GM21529 (cell line): ENCODE results near the gene ABCB11.
A peak's percentile ranks its signal among the peaks of the same experiment; 100 is the strongest.
"Not testable (repeated sequence)": the region's sequence is repeated elsewhere in the genome, so short reads cannot be mapped to it uniquely, and the experiment has no call there.

Source experiments
- ATAC-seq: cut with Tn5 transposase; IDR thresholded peaks from one replicate; pipeline ENCODE4 v1.9.1; 2021; ENCODE audit not compliant: unreplicated experiment

ABCB11 gene

DNA sequence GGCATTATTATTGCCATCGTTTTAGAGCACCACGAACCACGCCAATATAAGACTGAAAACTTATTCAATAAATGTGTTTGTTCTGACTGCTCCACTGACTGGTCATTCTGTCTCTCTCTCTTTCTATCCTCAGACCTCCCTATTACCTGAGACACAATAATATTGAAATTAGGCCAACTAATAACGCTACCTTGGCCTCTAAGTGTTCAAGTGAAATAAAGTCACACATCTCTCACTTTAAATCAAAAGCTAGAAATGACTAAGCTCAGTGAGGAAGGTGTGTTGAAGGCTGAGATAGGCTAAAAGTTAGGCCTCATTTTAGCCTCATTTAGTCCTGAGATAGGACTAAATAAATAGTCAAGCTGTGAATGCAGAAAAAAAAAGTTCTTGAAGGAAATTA, 91.2 kb downstream of the ABCB11 start:
- peak; percentile 82 for ATAC-seq

DNA sequence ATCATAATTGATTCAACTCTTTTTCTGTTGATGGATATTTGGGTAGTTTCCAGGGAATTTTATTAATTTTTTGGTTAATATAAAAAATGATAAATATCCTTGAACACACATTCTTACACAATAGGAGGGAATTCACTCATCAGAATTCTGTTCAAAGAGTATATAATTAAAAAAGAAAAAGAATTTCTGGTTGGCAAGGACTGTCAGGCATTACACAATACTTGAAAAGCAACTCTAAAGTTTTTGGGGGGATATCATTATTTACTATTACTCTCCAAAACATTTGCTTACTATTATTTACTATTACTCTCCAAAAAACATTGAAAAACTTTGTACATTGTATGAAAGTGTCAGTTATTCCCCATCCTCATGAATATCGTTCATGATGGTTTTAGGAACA, 92.1 kb downstream of the ABCB11 start:
- ATAC-seq = no peak

DNA sequence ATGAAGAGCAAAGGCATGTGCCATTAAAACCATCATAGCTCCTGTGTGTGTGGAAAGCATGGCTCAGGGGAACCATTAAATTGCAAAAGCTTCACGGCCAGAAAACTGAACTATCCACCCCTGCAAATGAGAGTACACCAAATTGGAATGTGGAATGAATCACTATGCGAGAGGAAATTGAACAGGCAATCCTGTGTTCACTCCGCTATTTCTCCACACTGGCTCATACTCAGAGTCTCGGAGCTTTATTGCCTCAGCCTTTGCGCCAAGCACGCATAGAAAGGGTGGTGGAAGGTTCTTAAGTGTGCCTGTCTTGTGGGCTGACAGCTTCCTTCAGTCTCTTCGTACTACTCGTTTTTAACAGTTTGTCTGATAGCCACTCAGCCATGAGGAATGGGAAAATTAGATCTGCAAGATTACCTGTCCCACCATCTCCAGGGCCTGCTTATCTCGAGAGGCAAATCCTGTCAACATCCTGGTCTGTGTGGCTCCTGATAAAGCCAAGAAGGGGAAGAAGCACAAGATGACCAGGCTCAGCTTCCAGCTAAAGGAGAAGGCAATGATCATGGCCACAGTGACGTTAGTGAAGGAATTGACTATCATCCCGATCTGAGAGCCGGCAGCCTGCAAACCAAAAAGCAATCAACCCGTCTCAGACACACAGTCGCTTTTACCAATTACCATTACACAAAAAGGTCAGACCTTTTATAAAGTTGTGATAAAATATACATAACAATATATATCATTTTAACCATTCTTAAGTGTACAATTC, 95.1 kb downstream of the ABCB11 start:
- ATAC-seq = no peak

DNA sequence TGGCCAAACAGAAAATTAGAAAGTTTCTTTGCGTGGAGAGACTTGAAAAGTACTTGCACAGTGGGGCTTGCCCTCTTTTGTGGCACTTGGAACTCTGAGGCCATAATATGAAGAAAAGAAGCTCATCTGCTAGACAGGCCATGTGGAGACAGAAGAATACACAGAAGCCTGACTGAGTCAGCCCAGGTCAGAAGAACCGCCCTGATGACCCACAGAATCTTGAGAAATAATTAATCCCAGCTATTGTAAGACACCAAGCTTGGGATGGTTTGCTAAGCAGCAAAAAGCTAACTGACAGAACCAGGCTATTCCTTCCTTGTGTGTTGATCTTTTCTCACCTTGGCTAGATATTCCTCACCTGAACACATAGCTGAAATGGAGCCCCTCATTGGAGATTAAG, 96.3 kb downstream of the ABCB11 start:
- no peak for ATAC-seq

DNA sequence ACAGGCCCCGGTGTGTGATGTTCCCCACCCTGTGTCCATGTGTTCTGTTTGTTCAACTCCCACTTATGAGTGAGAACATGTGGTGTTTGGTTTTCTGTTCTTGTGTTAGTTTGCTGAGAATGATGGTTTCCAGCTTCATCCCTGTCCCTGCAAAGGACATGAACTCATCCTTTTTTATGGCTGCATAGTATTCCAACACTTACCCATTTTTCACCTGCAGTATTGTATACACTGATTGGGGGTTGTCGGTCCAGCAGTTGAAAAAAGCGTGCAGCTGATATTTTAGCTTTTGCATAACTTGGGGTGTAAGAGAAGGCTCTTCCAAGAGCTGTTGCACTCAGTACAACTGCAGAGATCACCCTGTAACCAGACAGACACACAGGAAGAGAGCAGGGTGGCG, 99.0 kb downstream of the ABCB11 start:
- ATAC-seq = not testable (repeated sequence)

DNA sequence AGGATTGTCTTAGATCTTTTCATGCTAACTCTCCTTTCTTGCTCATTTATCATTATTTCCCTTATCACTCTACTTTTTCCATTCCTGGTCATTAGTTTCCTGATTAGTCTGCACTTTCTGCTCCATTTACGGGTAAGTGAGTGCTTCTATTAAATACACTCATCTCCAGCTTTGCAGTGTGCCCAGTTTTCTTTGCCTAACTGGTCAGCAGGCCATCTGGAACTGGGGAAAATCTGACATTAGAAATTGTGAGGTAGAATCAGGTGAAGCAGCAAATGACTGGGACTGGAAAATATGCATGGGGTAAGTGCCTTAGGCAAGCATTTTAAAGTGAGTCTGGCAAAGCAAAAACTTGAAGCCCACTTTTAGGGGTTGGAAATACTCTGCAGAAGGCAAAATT, 100.9 kb downstream of the ABCB11 start:
- no peak for ATAC-seq

DNA sequence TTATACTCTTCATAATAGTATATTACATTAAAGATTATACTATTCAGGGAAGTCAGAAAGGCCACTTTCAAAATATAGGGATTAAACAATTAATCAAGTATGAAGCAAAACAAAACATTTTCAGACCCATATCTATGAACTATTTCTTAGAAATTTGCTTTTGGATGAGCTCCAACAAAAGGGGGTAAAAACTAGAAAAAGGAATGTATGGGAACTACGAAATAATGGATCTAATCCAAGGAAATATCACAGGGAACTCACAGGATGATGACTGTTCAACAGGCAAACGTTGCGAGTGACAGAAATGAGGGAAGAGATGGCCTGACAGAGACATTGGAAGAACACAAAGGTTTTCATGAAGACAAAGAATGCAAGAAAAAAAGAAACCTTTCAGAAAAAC, 102.1 kb downstream of the ABCB11 start:
- ATAC-seq = no peak

DNA sequence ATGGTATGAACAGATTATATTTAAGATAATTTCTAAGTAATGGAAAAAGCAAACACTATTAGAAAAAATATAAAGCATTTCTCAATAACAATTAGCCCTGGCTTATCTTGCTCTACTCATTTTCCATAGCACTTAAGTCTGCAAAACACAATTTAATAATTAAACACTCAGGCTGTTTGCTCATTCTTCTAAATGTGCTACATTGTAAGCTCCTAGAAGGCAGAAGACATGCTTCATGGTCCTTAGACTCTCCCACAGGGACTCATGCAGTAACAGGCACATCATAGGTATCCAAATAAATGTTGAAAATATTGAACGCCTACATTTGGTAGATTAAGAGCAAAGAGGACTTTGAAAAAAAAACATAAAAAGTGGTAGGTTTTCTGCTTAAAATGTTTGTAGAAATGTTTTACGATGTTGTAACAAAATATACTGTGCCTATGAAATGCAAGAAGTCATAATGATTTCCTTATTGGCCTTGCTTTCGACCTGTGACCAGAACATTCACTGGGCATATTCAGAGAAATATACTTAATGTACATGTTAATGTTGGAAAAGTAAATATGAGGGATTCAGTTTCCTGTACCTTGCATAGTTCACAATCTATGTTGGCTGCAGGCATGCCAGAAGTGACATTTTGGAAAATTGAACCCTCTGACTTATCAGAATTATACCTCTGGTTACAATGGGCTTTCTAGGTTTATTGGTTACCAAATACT, 102.9 kb downstream of the ABCB11 start:
- ATAC-seq = no peak

DNA sequence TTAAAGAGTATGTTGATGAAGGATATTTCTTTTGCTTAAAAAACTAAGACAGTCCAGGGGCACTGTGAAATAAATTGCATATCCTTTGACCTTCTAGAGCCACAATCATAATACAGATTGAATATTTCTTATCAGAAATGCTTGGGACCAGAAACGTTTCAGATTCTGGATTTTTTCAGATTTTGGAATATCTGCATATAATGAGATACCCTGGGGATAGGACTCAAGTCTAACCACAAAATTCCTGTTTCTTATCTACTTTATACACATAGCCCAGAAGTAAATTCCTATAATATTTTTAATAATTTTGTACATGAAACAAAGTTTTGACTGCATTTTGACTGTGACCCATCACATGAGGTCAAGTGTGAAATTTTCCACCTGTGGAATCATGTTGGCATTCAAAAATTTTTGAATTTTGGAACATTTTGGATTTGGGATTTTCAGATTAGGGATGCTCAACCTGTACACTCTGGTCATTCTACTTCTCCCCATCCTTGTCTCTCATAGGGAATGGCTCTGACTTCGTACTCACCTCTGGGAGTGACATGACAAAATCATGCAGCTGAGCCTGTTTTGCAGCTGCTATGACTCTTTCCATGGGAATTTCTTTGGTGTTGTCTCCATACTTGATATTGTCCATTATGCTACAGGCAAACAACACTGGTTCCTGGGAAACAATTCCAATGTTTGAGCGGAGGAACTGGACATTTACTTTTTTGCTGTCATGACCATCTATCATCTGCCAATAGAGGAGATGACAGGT, 104.3 kb downstream of the ABCB11 start:
- no peak for ATAC-seq

DNA sequence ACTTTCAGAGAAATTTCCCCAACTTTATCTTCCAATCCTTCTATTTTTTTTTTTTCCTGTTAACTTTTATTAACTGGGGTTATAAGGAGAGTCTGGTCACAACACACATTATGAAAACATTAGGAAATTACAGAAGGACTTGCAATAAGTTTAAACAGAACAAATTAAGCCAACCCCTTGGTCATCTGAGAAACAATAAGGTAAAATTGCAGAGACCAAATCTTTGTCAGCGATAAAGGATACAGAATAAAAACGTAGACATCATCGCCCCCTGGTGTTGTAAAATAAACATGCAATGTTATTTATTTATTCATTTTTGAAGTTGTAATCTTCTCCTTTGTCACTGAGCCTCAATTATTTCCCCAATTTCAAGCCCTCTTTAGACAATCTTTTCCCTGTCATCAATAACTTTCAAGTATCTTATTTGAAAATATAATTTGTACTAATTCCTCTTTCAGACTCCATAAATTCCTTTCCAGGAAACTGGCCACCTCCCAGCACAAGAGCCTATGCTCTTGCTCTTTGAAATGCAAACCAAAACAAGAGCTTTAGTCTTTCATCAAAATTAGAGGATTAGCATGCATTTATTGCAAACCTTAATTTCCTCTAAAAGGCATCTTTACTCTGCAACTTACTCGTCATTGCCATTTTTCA, 110.5 kb downstream of the ABCB11 start:
- no peak for ATAC-seq

DNA sequence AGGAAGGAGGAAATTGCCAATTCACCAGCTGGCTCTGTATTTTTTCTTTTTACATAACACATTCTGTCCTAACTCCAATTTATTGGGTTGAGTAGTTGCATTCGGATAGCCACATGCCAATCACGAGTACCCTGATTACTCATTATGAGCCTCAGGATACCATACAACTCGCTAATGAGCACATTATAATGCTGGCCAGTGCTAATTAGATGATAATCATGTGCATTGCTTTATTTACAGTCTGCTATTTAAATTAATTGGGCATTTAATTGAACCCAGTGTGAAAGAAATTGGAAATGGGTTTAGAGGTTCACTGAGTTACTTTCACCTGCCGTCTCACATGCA, 114.8 kb downstream of the ABCB11 start:
- ATAC-seq = no peak

DNA sequence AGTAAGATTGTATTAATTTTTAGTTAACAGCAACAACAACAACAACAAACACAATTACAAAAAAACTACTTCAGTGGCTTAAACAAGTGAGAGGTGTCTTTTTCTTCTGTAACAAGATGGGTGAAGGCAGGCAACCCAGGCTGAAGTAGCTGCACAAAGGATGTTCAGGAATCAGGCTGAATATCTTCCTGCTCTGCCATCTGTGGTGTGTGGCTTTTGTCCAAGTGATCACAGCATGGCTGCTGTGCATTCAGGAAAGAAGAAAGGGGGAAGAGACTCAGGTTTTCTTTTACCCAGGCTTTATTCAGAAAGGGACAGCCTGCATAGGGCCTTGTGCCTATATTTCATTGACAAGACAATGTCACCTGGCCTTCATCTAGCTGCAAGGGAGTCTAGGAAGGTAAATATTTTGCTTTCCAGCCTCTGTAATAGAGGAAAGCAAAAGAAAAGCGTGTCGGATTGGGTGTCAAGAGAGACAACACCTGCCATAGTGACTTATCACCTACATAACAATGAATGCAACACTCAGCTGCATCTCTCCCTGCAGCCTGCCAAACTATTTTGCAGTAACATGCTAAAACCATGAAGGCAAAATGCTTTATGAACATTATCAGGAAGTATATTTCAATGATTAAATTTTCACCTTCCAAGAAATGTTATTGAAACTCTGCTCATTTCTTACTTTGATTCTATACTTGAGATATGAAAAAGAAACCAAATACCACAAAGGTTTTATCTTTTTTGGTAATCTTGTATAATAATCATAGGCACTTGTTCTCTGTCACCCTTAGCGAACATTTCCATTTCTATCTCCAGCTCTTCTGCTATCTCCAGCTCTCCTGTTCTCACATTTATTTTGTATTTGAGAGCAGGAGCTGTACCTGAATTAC, 115.4 kb downstream of the ABCB11 start:
- no peak for ATAC-seq

DNA sequence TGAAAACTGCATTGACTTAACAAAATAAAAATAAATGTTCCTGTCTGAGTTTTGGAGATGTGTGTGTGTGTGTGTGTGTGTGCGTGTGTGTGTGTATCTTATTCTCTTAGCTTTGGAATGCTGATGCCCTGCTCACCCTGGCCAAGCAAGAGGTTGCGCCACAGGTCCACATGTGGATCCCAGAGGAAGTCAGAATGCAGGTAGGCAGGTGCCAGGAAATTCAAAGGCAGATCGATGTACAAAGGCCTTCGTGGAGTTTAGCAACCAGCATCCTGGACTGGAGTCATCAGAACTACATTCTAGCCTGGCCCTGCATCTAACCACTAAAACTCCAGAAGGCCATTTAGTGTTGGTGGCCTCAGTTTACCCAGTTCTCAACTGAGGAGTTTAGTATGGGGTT, 117.6 kb downstream of the ABCB11 start:
- no peak for ATAC-seq

DNA sequence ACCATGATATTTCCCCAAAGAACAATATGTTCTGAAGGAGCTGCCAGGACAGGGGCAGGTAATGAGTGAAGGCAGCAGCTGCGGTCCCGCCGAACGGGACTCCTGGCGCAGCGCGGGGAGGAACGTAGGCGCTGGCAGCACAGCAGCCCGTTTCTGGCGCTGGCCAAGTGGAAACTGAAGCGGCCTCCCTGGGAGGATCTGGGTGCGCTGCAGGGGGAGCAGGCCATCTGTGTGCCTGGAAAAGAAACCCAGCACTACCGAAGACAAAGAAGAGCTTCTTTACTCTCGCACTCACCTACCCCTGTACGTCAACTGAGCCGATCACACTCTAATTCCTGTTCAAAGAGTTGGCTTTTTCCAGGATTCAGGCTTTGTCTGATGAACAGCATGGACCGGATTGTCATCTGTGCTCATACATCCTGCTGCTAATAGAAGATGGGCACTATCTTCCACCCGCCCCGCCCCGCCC, 118.2 kb downstream of the ABCB11 start:
- no peak for ATAC-seq

DNA sequence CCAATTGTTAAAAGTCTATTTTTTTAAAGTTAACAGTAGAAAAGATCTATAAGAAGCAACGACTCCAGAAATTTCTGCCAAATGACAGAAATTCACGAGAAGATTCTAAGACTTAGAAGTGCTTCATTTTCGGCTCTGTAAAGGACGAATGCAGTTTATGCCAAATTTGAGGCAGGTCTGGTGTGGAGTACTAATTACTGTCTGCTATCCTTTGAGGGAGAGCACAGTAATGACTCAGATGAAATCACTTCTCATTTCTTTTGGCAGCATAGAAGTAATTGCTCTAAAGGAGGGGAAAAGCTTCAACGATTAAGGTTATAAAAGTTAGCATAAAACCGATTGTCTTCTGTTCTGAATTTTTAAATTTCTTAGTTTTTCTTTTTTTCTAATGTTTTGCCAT, 118.7 kb downstream of the ABCB11 start:
- no peak for ATAC-seq

DNA sequence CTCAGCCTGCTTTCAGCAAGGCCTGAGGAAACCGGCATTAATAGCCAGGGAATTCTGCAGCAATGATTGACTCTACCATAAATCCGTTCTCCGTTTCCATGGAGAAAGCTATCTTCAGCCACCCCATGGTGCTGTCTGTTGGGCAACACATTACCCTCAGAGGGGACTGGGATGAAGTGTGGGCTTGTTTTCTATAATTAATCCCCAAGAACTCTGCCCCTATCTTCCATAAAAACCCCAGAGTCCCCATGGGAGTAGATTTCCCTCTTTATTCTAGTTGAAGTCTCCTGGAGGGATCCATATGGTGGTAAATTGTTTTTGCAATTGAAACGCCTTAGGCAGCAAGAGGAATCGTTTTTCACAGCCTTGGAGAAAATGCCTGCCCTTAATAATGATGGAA, 120.8 kb downstream of the ABCB11 start:
- ATAC-seq = no peak

DNA sequence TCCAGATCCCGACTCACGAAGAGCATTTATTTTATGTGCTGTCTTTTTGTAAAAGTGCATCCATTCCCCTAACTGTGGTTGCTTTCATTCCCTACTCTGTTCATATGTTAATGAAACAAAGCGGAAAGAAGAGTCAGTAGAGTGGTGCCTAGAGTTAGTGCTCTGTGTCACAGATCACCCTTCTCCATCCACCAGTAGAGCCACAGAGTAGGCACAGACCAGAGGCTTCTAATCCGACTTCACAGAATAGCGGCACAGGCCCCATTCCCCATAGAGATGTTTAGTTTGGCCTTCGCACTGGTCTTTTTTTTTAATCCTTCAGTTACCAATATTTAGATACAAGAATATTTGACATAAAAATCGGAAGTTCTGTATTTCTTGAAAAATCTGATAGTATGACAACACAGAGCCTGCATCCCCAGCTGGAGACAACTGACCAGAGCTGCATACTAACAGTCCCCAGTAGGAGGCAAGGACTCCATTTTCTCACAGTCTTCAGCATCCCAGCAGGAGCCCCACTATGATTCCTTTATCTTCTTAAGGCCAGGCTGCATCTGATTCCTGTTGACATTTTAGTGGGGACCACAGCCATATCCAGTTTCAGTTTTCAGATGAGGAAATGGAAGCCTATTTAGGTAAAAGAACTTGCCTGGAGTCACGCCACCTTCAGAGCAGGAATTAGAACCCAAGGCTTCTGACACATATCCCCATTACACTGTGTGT, 123.0 kb downstream of the ABCB11 start:
- no peak for ATAC-seq

DNA sequence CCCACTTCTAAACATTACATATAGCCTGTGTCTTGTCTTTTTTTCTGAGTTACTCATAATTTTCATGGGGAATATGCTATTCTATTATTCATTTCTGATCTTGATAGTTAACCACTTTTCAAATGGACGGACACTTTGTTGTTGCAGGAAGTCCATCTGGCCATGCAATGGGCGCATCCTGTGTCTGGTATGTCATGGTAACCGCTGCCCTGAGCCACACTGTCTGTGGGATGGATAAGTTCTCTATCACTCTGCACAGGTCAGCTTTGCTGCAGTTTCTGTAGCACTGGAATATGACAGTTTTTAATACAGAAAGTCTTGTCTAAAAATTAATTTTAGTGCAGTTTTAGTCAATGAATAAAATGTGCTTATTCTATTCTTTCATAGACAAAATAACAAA, 126.8 kb downstream of the ABCB11 start:
- ATAC-seq = no peak

DNA sequence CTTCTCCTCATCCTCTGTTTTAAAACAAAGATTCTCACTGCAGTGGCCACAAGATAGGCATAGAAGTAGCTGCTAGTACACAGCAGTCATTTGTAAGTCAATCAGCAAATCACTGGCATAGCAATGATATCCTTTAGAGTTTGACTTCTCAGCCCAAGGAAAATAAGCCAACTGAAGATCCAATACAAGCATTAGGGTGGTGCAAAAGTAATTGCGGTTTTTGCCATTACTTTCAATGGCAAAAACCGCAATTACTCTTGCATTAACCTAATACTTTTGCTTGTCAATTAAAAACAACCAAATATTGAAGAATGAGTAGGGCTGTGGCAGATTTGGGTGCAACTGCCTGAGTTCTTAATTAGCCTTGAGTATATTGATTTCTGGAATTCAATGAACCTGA, 127.2 kb downstream of the ABCB11 start:
- ATAC-seq = no peak

DNA sequence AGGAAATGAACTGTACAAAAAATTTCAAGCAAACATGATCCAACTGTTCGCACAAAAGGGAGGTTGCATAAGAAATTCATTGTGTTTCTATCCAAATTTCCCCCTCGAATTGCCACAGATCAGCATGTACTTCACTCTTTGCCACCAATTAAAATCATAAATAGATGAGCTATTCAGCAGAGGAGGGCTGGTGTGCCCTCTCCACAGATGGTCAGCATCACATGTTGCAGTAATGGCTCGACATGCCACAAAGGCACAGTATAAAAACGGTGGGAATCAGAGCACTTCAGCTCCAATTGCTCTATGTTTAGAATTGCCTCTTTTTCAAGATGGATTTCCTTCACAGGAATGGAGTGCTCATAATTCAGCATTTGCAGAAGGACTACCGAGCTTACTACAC, 130.1 kb downstream of the ABCB11 start, which contains the start of gene G6PC2:
Gene G6PC2 (plus strand): TSS at position 289 of the 400 bp plus-strand sequence. CDS start 41 bp downstream, at position 330.
- ATAC-seq = no peak
